ENCODE data around the gene PRR12. TPM values are rescaled to one million over a fixed set of nuclear protein-coding genes. Genes with fewer than 3 reads are reported as not detected.

The PRR12 gene
- total RNA-seq, 2 donors from 2014 or later = 12.4 to 24.5 TPM

DNA sequence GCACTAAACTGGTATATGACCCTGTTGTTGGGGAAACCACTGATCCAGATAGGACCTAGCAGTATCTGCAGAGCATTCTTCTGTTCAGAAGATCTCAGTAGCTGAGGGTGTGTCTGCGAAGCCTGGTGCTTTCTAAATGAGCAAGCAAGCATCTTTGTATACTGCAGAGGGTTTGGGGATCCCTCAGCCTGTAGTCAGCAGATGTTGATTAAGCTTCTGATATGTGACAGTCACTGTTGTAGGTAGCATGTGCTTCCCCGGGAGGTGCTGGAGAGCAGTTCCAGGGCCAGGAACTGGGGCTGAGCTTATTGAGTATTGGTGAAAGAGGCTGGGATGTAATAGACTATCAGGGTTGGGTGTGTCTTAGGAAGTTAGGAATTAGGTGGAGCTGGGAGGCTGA, 52.5 kb downstream of the PRR12 start:
- Histone ChIP-seq H3K4me3 (no peak overlapping the region), H3K27ac (no peak overlapping the region), H3K4me1 (ENCODE audit: control insufficient read depth in 1 of 2, low read depth in 2 of 2) (peaks cover 11 to 33% of the 10 kb centered on the region in 2 donors)

DNA sequence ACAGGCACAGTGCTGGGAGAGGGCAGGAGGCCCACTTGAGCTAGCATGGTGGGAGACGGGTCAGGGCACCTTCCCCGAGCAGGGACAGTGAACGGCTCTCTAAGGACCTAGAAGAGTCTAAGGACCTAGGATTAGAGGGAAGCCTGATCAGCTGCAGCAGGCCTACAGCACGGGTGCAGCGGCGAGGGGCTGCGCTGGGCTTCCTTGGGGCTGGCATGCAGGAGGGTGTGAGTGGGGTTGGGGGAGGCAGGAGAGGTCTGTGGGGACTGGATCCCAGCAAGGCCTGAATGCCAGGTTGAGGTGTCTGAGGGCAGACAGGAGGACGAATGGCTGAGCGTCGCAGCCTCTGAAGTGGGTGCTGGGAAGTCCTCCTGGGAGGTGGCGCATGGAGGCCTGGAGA, 54.6 kb downstream of the PRR12 start:
- H3K4me1 ChIP-seq (ENCODE audit: control insufficient read depth in 1 of 2, low read depth in 2 of 2) = peaks cover 11 to 32% of the 10 kb centered on the region in 2 donors

More for the DNA sequence above, 52.5 kb downstream of the PRR12 start:
- DNase-seq (ENCODE audit: low spot score) = no peak
- Histone ChIP-seq H3K9me3 (no peaks in the 10 kb centered on the region), H3K36me3 (peaks cover 18% of the 10 kb centered on the region), H3K27me3 (replicated peaks; ENCODE audit: insufficient read depth) (no peaks in the 10 kb centered on the region)
- ATAC-seq (ENCODE audit: insufficient number of reproducible peaks, low FRiP score, low read depth) = no peak
- no peak for TF ChIP-seq CTCF (IDR thresholded peaks at IDR 0.05)

GRCh38 chr19:49645995-49646394, 55.0 kb downstream of the PRR12 start:
- DNase-seq (ENCODE audit: low spot score) (no peak), ATAC-seq (ENCODE audit: insufficient number of reproducible peaks, low FRiP score, low read depth) (no peak)
- Histone ChIP-seq H3K36me3 (peaks cover 34% of the 10 kb centered on the region), H3K9me3 (no peaks in the 10 kb centered on the region), H3K27ac (no peak overlapping the region), H3K27me3 (replicated peaks; ENCODE audit: insufficient read depth) (no peaks in the 10 kb centered on the region), H3K4me1 (ENCODE audit: control insufficient read depth in 1 of 2, low read depth in 2 of 2) (peaks cover 11 to 32% of the 10 kb centered on the region in 2 donors), H3K4me3 (no peak overlapping the region)
- TF ChIP-seq CTCF (IDR thresholded peaks at IDR 0.05) = no peak

More for the DNA sequence above, 54.6 kb downstream of the PRR12 start:
- peaks cover 32% of the 10 kb centered on the region for H3K36me3 ChIP-seq
- H3K27me3 ChIP-seq (replicated peaks; ENCODE audit: insufficient read depth) = no peaks in the 10 kb centered on the region
- DNase-seq (ENCODE audit: low spot score) (no peak), ATAC-seq (ENCODE audit: insufficient number of reproducible peaks, low FRiP score, low read depth) (no peak)
- H3K9me3 ChIP-seq = no peaks in the 10 kb centered on the region
- H3K27ac ChIP-seq = no peak overlapping the region
- TF ChIP-seq CTCF (IDR thresholded peaks at IDR 0.05) = no peak
- H3K4me3 ChIP-seq = no peak overlapping the region

- no peak for TF ChIP-seq CTCF (IDR thresholded peaks at IDR 0.05)
- peaks cover 39% of the 10 kb centered on the region for H3K36me3 ChIP-seq
- no peaks in the 10 kb centered on the region for H3K27me3 ChIP-seq (replicated peaks; ENCODE audit: insufficient read depth)
- H3K9me3 ChIP-seq = no peaks in the 10 kb centered on the region
- H3K4me3 ChIP-seq = no peak overlapping the region
- H3K27ac ChIP-seq = no peak overlapping the region
- peaks cover 11 to 27% of the 10 kb centered on the region in 2 donors for H3K4me1 ChIP-seq (ENCODE audit: control insufficient read depth in 1 of 2, low read depth in 2 of 2)
- no peak for DNase-seq (ENCODE audit: low spot score)
- no peak for ATAC-seq (ENCODE audit: insufficient number of reproducible peaks, low FRiP score, low read depth)
These were observed 55.6 kb downstream of the PRR12 start for GRCh38 chr19:49646586-49646985.

DNA sequence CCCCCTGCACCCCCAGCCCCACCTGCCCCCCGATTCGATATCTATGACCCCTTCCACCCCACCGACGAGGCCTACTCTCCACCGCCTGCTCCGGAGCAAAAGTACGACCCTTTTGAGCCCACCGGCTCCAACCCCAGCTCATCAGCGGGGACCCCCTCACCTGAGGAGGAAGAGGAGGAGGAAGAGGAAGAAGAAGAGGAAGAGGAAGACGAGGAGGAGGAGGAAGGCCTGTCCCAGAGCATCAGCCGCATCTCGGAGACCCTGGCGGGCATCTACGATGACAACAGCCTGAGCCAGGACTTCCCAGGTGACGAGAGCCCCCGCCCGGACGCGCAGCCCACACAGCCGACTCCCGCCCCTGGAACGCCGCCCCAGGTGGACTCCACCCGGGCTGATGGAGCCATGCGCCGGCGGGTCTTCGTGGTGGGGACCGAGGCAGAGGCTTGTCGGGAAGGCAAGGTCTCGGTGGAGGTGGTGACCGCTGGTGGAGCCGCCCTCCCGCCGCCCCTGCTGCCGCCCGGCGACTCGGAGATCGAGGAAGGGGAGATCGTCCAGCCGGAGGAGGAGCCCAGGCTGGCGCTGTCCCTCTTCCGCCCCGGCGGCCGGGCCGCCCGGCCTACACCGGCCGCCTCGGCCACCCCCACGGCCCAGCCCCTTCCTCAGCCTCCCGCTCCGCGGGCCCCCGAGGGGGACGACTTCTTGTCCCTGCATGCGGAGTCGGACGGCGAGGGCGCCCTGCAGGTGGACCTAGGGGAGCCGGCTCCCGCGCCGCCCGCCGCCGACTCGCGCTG, 60.2 kb downstream of the PRR12 start:
- H3K27me3 ChIP-seq (replicated peaks; ENCODE audit: insufficient read depth) = no peaks in the 10 kb centered on the region
- H3K4me3 ChIP-seq = no peak overlapping the region
- DNase-seq (ENCODE audit: low spot score) = no peak
- TF ChIP-seq CTCF (IDR thresholded peaks at IDR 0.05) = no peak
- H3K9me3 ChIP-seq = no peaks in the 10 kb centered on the region
- H3K27ac ChIP-seq = no peak overlapping the region
- H3K4me1 ChIP-seq (ENCODE audit: control insufficient read depth in 1 of 2, low read depth in 2 of 2) = no peaks in the 10 kb centered on the region
- peaks cover 76% of the 10 kb centered on the region for H3K36me3 ChIP-seq
- ATAC-seq (ENCODE audit: insufficient number of reproducible peaks, low FRiP score, low read depth) = no peak
